Fibroblast of the aortic adventitia (primary cell): ENCODE data around the gene TM2D3. TPM values are rescaled to one million over a fixed set of nuclear protein-coding genes. Genes with fewer than 3 reads are reported as not detected.

Source experiments
- DNase-seq: peaks from one replicate; pipeline ENCODE4 v3.0.0-alpha.2; 2010; ENCODE audit warnings: low read depth
- H3K4me3 ChIP-seq: 2 replicates; pipeline ENCODE4 v1.5.1; 2011; ENCODE audit warnings: low read depth, mild to moderate bottlenecking, control low read depth, low read length, moderate library complexity
- total RNA-seq: library from RNA; depleted of rRNA; stranded (reverse); fragments of >200 nt; gene quantifications from 2 replicates; pipeline ENCODE4 v1.2.3, GENCODE V29; 2012; ENCODE audit warnings: low replicate concordance
- TF ChIP-seq, protein P1 (sequence below): IDR thresholded peaks from 2 replicates; pipeline ENCODE4 v1.5.1; 2011; ENCODE audit warnings: mild to moderate bottlenecking, low read length, control low read depth, inconsistent platforms; ENCODE audit not compliant: insufficient read depth

TM2D3 gene
- total RNA-seq, 1 donor, result 37.0 TPM

DNA sequence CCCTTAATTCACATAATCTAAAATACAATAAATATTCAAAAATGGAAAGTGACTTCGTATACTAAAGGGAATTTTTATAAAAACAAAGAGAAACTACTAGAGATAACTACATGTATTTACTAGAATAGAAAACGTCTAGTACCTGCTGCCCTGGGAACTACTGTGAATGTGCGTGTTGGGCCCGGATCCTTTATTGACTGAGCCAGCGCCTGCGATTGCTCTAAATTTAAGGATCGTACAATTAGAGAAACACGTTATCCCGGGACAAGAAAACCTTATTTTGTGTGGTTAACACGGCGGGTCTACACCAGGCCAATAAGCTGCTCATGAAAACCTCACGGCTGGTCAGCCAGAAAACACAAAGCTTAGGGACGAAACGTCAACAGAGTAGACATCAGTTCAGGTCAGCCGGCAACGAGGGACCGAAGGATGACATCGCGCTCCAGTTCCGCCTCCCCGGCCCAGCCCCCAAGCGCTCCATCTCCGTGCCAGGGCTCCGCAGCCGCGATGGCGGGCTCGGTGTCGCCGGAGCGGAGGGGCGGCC is 555 bp downstream of the TM2D3 start:
- peak; percentile 25 for DNase-seq
- H3K4me3 ChIP-seq, result peak overlapping the region; percentile 93
- TF ChIP-seq, protein P1, sequence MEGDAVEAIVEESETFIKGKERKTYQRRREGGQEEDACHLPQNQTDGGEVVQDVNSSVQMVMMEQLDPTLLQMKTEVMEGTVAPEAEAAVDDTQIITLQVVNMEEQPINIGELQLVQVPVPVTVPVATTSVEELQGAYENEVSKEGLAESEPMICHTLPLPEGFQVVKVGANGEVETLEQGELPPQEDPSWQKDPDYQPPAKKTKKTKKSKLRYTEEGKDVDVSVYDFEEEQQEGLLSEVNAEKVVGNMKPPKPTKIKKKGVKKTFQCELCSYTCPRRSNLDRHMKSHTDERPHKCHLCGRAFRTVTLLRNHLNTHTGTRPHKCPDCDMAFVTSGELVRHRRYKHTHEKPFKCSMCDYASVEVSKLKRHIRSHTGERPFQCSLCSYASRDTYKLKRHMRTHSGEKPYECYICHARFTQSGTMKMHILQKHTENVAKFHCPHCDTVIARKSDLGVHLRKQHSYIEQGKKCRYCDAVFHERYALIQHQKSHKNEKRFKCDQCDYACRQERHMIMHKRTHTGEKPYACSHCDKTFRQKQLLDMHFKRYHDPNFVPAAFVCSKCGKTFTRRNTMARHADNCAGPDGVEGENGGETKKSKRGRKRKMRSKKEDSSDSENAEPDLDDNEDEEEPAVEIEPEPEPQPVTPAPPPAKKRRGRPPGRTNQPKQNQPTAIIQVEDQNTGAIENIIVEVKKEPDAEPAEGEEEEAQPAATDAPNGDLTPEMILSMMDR, result no peak

DNA sequence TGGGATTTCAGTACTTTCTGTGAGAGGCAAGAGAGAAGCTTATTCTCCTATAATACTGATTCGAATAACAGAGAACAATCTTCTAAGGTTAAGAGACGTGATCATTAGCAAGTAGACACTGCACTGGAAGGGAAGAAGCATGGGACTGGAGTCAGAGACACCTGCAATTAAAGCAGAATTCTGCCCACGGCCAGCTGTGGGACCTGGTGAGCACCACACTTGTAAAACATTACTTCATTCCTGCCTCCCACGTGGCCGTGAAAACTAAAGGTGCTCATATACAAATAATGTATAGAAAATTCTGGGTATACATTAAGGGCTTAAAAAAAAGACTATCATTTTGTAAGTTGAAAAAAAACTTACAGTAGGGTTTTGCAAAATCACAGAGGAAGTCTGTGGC is 2.0 kb downstream of the TM2D3 start:
- TF ChIP-seq, protein P1, result no peak
- no peak for DNase-seq
- H3K4me3 ChIP-seq, result peak overlapping the region; percentile 93

DNA sequence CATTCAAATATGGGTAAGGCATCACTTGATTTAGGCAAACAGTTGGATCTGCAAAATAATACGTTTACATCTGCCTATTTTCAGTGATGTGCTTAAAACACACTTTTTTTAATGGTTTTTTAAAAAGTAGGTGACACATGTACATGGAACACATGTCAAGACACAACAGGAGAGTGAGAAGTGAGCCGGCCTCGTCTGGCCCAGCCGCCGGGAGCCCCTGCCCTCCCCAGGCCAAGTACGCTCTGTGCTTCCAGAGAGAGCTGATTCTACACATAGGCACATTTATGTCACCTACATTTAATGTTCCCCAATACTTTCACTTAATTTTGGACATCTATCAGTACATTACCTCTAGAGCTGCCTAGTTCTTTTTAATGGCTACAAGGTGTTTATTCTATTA is 3.8 kb downstream of the TM2D3 start:
- no peak overlapping the region for H3K4me3 ChIP-seq
- DNase-seq, result no peak
- TF ChIP-seq, protein P1, result no peak

DNA sequence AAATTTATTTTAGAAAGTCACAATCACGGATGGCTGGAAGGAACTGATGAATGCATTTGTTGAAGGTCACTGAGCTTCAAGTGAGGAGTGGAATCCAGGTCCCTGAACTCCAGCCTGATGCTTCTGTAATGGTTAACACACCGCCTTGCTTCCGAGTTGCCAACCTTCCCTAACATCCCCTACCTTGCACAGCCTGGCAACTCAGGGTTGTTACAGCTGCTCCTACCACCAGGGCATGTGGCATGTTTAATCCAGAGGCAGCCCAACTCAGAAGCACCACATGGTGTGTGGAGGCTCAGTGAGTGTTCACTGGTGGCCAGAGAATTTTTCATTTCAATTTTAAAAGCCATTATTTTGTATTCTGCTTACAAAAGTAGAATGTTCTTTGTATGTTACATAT is 4.9 kb downstream of the TM2D3 start:
- DNase-seq, result no peak
- TF ChIP-seq, protein P1, result no peak
- H3K4me3 ChIP-seq, result no peak overlapping the region

DNA sequence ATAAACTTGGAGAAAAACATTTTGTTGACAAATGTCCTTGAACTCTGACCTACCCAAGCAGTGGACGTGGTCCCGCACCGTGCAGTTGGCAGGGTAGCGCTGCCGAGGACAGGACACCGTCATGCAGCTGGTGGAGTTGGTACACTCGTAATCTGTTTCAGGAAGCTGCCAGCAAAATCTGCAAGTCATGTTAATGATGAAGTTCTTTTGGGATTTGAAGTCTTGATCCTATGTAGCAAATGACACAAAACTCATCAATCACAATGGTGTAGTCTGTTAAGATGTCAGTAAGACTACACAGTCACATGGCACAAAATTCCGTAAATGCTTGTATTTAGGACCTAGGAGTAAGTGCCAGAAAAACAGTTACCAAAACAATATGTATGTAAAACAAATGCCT is 5.5 kb downstream of the TM2D3 start:
- H3K4me3 ChIP-seq, result no peak overlapping the region
- TF ChIP-seq, protein P1, result no peak
- DNase-seq, result peak; percentile 14

DNA sequence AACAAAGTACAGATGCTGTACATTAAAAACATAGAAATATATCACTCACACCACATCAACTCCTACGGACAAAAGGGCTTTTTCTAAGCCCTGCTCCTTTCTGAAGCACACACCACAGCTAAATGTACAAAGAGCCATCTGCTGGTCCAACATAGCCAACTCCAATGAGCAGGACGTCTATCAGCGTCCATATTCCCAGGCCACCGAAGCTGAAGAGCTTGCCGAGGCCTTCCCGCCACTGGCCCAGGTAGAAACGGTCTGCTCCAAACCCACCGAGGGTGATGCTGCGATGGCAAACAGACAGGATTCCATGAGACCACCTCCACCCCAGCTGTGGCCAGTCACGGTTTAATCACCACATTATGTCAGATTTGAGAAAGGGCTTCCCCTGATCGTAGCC is 9.8 kb downstream of the TM2D3 start:
- DNase-seq, result no peak
- no peak overlapping the region for H3K4me3 ChIP-seq
- TF ChIP-seq, protein P1, result peak; percentile 7

DNA sequence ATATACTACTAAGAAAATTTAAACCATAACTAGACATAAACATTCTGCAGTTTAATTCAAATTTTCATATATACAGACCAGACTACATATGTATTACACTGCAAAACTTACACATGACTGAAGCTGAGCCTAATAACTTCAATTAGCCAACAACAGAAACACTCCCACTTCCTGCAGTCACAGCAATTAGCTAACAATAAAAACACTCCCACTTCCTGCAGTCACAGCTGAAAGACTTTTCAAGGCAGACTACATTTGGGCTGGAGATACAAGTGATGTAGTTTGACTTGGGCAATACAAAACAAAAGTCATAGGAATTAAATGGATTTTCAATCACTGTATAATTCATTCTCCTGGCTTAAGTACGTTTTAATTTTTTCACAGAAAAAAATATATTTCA is 10.3 kb downstream of the TM2D3 start:
- TF ChIP-seq, protein P1, result no peak
- no peak overlapping the region for H3K4me3 ChIP-seq
- DNase-seq, result no peak
